Activated T-helper 2 cell treated with anti-CD3 and anti-CD28 coated beads, Interferon-gamma antibody, Interleukin-2, Interleukin-4, amounts not matched to agents 10 μg/mL and 5 μg/mL and 100 μg/mL, durations not matched to agents 14 hours and 24 hours and 36 hours (primary cell): Measurements from ENCODE around the gene IBTK. TPM values are rescaled to one million over a fixed set of nuclear protein-coding genes. Genes with fewer than 3 reads are reported as not detected.
"Not testable (repeated sequence)": the region's sequence is repeated elsewhere in the genome, so short reads cannot be mapped to it uniquely, and the experiment has no call there.

Source experiments
- DNase-seq: peaks from one replicate; pipeline ENCODE4 v3.0.0; 2021; ENCODE audit warnings: low spot score
- H3K27ac Mint-ChIP-seq: one replicate; pipeline ENCODE4 v1.8.0; 2021; ENCODE audit warnings: mixed read lengths
- H3K27me3 Mint-ChIP-seq: one replicate; pipeline ENCODE4 v1.8.0; 2021; ENCODE audit warnings: low read depth, mixed read lengths
- H3K36me3 Mint-ChIP-seq: one replicate; pipeline ENCODE4 v1.8.0; 2021; ENCODE audit warnings: low read depth, mixed read lengths
- H3K4me1 Mint-ChIP-seq: one replicate; pipeline ENCODE4 v1.8.0; 2021; ENCODE audit warnings: low read depth, mixed read lengths
- H3K4me3 Mint-ChIP-seq: one replicate; pipeline ENCODE4 v1.8.0; 2021; ENCODE audit warnings: low read depth, mild to moderate bottlenecking, moderate library complexity, mixed read lengths
- H3K9me3 Mint-ChIP-seq: one replicate; pipeline ENCODE4 v1.8.0; 2021; ENCODE audit warnings: mixed read lengths
- intact Hi-C: fragments of 100-400 bp; cut with micrococcal nuclease; formaldehyde crosslinking; loops from one replicate; pipeline ENCODE4 v1.15.1; 2023
- total RNA-seq: library from RNA; stranded (reverse); gene quantifications from 2 replicates; pipeline ENCODE4 v1.2.3, GENCODE V29; 2022

Gene IBTK
- total RNA-seq, 1 donor from 2014 or later: 42.5 TPM

DNA sequence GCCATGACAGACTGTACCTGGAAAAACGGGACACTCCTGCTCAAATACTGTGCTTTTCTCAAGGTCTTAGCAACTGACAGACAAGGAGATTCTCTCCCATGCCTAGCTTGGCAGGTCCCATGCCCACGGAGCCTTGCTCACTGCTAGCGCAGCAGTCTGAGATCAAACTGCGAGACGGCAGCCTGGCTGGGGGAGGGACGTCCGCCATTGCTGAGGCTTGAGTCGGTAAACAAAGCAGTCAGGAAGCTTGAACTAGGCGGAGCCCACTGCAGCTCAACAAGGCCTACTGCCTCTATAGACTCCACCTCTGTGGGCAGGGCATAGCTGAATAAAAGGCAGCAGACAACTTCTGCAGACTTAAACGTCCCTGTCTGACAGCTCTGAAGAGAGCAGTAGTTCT is 96.4 kb downstream of the IBTK start:
- DNase-seq, H3K4me3 Mint-ChIP-seq, H3K36me3 Mint-ChIP-seq, H3K27ac Mint-ChIP-seq, H3K9me3 Mint-ChIP-seq, intact Hi-C loops, H3K4me1 Mint-ChIP-seq, H3K27me3 Mint-ChIP-seq: not testable (repeated sequence)

DNA sequence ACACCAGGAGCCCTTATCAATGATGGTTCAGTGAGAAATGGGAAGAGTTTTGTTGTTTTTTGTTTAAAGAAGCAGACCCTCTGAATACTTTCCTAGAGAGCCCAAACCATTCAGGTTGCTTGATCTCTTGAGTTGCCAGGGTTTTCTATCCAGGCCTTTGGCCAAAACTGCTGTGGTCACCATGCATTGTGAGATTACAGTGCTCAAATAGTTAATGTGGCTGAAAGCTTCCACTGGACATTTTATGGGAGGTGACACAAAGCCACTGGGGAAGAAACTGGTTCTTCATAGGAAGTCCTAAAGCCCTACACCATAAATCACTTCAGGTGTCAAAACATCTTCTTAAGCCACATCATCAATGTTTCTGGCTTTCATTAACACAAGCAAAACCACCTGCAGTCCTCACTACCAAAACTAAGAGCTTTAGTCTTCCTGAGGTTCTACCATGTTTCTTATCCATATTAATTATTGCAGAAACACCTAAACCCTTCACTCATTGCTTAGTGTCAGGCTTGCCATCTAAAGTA is 101.6 kb downstream of the IBTK start:
- intact Hi-C loops: no loop called here
- Mint-ChIP-seq H3K27me3 (no peaks in the 10 kb centered on the region), H3K4me1 (no peaks in the 10 kb centered on the region), H3K9me3 (no peaks in the 10 kb centered on the region), H3K4me3 (no peak overlapping the region), H3K27ac (no peak overlapping the region), H3K36me3 (no peaks in the 10 kb centered on the region)
- DNase-seq: no peak

DNA sequence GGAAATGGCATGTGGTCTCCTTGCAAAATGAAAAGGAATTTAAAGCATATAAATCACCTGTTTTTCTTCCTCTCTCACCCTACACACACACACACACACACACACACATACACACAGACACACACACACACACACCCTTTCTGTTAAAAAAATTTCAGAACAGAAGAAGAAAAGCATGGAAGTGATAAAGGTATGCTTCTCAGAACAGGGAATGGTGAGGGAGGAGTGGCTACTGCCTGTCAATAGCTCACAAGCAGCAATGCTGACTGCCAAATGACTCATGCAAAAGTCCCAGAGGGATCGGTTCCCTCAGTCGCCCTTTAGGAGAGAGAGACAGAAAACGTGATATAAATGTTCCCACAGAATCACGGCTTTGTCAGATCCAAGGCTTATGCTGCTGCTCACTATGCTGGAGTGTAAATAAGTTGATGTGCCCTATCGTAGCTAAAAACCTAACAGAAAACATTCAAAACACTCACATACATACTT is 102.6 kb downstream of the IBTK start:
- Mint-ChIP-seq H3K36me3 (no peaks in the 10 kb centered on the region), H3K27me3 (no peaks in the 10 kb centered on the region), H3K4me3 (no peak overlapping the region), H3K9me3 (no peaks in the 10 kb centered on the region), H3K27ac (no peak overlapping the region), H3K4me1 (no peaks in the 10 kb centered on the region)
- DNase-seq: no peak
- intact Hi-C loops: no loop called here

DNA sequence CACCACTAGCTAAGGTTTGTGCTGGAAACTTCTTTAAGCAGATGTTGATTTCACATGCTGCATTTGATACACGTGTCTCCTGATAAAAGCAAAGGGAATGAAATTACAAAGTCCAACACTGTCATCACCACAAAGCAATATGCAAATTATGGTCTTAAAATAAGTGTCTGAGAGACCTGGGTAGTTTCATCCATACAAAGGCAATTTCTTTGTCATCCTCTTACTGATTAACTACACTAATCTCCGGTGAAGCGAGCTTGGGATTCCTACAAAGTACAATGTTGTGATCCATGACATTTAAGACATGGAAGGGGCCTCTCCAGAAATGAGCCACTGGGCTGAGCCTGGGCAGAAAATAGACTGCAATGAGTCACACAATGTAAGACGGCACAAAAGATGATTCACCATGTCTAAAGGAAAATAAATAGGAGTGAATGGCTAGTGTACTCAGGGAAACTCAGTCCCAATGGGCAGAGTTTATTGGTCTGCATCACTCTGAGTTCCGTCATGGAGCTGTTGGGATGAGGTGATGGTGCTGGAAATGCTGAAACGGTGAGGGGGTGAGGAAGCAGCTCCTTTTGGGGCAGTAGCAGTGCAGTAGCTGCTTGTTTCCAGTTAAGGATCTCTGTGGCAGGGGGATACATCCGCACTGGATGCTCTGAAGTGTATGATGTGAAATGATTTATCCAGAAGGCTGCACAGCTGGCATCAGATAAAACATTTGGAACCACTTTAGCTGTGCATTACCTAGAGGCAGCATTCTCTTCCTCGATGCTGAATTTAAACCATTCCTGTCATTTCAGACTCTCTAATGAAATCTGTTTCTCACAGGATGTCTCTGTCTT is 103.3 kb downstream of the IBTK start:
- H3K27me3 Mint-ChIP-seq: no peaks in the 10 kb centered on the region
- H3K36me3 Mint-ChIP-seq: no peaks in the 10 kb centered on the region
- intact Hi-C loops: no loop called here
- DNase-seq: no peak
- no peaks in the 10 kb centered on the region for H3K4me1 Mint-ChIP-seq
- H3K9me3 Mint-ChIP-seq: no peaks in the 10 kb centered on the region
- no peak overlapping the region for H3K27ac Mint-ChIP-seq
- no peak overlapping the region for H3K4me3 Mint-ChIP-seq

DNA sequence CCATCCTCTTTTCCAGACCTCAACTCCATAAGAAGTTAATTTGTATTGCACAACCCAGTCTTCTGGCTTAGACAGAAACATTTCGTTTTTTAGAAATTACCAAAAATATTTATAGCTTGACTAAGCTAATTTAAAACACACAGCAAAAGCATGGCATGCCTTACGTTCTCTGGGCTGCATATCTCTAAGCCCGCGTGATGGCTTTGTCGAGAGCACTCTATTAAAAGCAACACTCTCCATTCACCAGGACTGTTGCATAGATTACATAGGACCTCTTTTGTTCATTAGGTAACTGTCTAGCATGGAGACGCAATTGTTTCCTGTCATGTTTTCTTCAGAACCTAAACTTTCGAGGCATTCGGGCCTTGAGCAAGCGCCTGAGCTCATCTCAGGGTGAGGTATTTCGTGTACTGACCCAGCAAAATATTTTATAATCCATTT is 104.5 kb downstream of the IBTK start:
- Mint-ChIP-seq H3K9me3 (no peaks in the 10 kb centered on the region), H3K27ac (no peak overlapping the region), H3K27me3 (no peaks in the 10 kb centered on the region), H3K4me3 (no peak overlapping the region), H3K4me1 (no peaks in the 10 kb centered on the region), H3K36me3 (no peaks in the 10 kb centered on the region)
- intact Hi-C loops: no loop called here
- DNase-seq: no peak

DNA sequence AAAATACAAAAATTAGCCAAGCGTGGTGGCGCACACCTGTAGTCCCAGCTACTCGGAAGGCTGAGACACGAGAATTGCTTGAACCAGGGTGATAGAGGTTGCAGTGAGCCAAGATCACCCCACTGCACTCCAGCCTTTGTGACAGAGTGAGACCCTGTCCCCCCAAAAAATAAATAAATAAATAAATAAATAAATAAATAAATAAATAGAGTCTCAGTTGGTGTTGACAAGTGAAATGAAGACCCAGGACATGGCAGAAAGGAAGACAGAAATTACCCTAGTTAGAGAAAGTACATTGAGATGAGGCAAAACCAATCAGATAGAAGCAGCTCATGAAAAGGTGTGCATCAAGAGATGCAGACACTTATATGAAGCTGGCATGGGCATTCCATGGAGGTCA is 105.0 kb downstream of the IBTK start:
- DNase-seq: no peak
- Mint-ChIP-seq H3K27me3 (no peaks in the 10 kb centered on the region), H3K36me3 (no peaks in the 10 kb centered on the region), H3K4me3 (no peak overlapping the region), H3K27ac (no peak overlapping the region), H3K9me3 (no peaks in the 10 kb centered on the region), H3K4me1 (no peaks in the 10 kb centered on the region)
- intact Hi-C loops: no loop called here

DNA sequence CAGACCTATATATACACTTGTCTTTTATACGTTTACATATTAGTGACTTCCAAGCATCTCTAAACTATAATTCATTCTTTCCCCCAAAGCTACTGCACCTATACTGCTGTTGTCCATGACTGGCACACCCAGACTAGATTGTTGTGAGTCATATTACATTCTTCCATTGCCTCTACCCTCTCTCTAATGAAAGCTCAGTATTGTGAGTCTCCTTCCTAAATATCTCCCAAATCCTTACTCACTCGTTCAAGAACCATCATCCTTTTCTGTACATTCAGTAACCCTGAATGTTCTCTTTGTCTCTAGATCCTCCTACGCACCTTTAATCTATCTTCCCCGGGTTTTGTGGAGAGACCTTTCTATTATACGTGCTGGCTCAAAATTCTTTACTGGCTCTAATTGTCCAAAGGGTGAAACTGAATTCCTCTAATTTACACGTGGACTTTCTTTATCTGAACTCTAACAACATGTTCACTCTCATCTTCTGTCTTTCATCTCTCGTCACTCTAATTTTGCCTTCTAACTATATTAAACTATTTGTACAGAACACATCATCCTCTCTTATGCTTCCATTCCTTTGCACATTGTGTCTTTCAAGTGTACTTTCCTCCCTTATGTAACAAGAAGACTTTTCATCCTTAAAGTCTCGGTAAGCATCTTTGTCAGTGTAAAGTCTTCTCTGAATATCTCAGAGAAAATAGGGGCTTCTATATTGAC is 109.3 kb downstream of the IBTK start:
- Mint-ChIP-seq H3K9me3 (no peaks in the 10 kb centered on the region), H3K4me3 (no peak overlapping the region), H3K27me3 (no peaks in the 10 kb centered on the region), H3K27ac (no peak overlapping the region), H3K4me1 (no peaks in the 10 kb centered on the region), H3K36me3 (no peaks in the 10 kb centered on the region)
- DNase-seq: no peak
- intact Hi-C loops: no loop called here

DNA sequence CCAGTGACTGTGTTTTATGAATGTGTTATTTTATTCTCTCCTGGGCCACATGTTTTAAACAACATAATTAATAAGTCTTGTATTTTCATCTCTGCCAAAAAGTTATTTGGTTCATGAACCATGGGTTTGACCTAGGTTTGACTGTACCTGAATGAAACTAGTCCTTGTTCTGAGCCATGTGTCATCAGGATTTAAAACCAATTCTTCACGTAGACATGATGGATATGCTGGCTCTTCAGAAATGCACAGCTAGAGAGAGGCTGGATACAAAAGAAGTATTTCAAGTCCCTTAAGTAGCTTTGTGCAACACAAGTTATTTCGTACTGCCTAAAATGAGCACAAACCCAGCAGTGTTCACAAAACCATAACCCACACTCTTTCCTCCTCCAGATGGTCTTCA is 116.1 kb downstream of the IBTK start:
- no peaks in the 10 kb centered on the region for H3K36me3 Mint-ChIP-seq

DNA sequence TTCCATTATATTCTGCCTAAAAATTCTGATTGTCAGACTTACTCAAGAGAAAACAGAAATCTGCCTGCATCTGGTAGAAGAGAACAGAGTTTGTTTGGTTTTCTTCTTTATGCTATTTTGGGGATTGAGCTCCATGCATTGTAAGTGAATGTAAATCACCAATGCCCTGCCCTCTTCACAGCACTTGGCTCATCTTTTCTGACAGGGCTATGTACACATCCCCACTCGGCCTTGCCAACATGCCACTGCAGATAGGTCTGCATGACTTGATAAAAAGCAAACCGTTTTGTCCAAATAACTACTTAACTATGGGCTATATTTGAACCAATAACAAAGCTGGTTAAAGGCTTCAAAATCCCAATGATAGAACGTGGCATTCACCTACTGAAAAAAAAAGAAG is 117.7 kb downstream of the IBTK start:
- Mint-ChIP-seq H3K27me3 (no peaks in the 10 kb centered on the region), H3K36me3 (no peaks in the 10 kb centered on the region), H3K27ac (no peak overlapping the region), H3K9me3 (no peaks in the 10 kb centered on the region), H3K4me3 (no peak overlapping the region), H3K4me1 (no peaks in the 10 kb centered on the region)
- intact Hi-C loops: no loop called here
- no peak for DNase-seq

More for the DNA sequence above, 116.1 kb downstream of the IBTK start:
- Mint-ChIP-seq H3K27ac (no peak overlapping the region), H3K9me3 (no peaks in the 10 kb centered on the region), H3K4me1 (no peaks in the 10 kb centered on the region), H3K4me3 (no peak overlapping the region), H3K27me3 (no peaks in the 10 kb centered on the region)
- intact Hi-C loops: no loop called here
- DNase-seq: no peak

DNA sequence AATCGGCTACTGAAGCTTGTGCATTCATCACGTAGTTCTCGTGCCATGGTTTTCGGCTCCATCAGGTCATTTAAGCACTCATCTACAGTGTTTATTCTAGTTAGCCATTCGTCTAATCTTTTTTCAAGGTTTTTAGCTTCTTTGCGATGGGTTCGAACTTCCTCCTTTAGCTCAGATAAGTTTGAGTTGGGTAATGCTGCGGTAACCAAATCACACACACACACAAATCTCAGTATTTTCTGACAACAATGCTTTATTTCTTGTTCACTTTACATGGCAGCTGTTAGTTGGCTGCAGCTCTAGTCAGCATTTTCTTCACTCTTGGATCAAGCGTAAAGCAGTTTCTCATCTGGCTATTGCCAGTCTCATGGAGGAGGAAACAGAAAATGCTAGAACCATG is 118.6 kb downstream of the IBTK start:
- H3K9me3 Mint-ChIP-seq, H3K36me3 Mint-ChIP-seq, H3K27ac Mint-ChIP-seq, intact Hi-C loops, H3K4me1 Mint-ChIP-seq, H3K27me3 Mint-ChIP-seq, H3K4me3 Mint-ChIP-seq, DNase-seq: not testable (repeated sequence)

DNA sequence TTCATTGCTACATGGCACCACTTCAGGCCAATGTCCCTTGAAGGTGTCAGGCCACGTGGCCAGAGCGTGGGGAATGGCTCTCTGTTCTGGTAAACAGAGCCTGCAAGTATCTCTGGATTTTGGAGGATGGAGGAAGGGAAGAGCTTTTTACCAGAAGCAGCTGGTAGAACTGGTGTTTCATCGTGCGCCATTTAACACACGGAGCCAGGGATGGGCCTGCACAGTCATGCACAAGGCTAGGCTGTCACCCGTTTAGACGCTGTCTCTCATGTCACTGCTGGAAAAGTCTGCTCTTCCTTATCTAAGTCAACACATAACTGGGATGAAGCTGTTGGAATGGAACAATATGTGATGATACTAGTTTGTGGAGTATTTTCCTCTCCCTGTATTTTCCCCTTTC is 123.9 kb downstream of the IBTK start:
- H3K27me3 Mint-ChIP-seq: no peaks in the 10 kb centered on the region
- H3K27ac Mint-ChIP-seq: no peak overlapping the region
- no peaks in the 10 kb centered on the region for H3K4me1 Mint-ChIP-seq
- DNase-seq: no peak
- no peak overlapping the region for H3K4me3 Mint-ChIP-seq
- no peaks in the 10 kb centered on the region for H3K9me3 Mint-ChIP-seq
- intact Hi-C loops: no loop called here
- H3K36me3 Mint-ChIP-seq: no peaks in the 10 kb centered on the region
